HG02759 (cell line): ENCODE measurements around the gene TMEM38B.
"Not testable (repeated sequence)": the region's sequence is repeated elsewhere in the genome, so short reads cannot be mapped to it uniquely, and the experiment has no call there.

Experiments used
- ATAC-seq: cut with Tn5 transposase; IDR thresholded peaks from one replicate; pipeline ENCODE4 v1.9.1; 2021; ENCODE audit warnings: mild to moderate bottlenecking, moderate library complexity; ENCODE audit not compliant: unreplicated experiment

Gene TMEM38B

DNA sequence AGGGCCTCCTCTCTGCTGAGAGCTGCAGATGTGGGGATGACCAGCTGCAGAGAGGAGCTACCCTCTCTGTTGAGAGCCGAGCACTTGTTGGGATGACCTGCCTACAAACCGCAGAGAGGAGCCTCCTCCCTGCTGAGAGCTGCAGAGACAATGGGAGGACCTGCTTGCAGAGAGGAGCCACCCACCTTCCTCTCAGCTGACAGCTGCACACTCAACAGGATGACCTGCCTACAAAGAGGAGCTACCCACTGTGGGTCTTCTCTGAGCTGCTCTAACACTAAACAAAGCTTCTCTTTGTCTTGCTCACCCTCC is 19.6 kb downstream of the TMEM38B start:
- ATAC-seq, result no peak

DNA sequence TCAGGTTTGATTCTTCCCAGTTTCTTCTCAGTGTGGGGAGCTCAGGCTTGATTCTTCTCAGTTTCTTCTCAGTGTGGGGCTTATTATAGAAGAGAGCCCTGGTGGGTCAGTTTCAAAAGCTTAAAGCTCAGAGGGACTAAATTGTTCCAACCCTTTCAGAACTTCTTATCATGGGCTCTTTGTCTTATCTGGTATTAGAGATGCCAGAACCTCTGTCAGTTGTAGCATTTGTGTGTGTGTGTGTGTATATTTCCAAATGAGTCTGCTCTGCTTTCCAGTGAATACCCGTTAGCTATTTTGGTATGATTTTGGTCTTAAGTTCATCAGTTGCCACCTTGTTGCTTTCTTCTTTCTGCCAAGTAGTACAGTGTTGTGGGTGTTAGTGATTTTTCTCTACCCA is 21.8 kb downstream of the TMEM38B start:
- no peak for ATAC-seq

DNA sequence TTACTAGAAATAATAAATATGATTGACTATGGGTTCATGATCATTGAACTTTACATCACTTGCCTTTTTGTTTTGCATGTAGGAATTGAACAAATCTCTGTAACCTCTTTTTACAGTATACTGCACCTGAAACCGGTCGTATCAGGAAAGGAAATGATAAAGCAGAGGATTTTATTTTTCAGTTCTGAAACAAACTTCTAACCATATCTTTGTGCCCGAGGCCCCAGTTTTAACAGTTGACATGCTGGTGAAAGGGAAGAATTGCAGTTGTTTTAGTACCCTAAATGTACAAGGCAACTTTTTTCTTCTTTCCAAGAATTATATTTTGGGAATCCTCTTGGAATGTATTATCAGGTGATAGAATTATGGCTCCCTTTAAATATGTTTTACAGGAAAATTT is 27.8 kb downstream of the TMEM38B start:
- ATAC-seq, result no peak

DNA sequence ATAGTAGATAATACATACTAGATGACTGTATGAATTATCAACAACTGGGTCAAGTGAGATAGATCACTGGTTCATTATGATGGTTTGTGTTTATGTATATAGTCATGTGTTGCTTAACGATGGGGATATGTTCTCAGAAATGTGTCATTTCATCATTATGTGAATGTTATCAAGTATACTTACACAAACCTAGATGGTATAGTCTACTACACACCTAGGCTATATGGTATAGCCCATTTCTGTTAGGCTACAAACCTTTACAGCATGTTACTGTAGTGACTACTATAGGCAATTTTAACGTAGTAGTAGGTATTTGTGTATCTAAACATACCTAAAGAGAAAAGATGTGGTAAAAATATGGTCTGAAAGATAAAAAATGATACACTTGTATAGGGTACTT is 31.0 kb downstream of the TMEM38B start:
- ATAC-seq, result no peak

- not testable (repeated sequence) for ATAC-seq
Observed at GRCh38 chr9:105728230-105728629, 33.9 kb downstream of the TMEM38B start.

DNA sequence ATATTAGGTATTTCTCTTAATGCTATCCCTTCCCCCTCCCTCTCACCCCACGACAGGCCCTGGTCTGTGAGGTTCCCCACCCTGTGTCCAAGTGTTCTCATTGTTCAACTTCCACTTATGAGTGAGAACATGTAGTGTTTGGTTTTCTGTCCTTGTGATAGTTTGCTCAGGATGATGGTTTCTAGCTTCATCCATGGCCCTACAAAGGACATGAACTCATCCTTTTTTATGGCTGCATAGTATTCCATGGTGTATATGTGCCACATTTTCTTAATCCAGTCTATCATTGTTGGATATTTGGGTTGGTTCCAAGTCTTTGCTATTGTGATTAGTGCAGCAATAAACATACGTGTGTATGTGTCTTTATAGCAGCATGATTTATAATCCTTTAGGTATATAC is 37.1 kb downstream of the TMEM38B start:
- not testable (repeated sequence) for ATAC-seq

DNA sequence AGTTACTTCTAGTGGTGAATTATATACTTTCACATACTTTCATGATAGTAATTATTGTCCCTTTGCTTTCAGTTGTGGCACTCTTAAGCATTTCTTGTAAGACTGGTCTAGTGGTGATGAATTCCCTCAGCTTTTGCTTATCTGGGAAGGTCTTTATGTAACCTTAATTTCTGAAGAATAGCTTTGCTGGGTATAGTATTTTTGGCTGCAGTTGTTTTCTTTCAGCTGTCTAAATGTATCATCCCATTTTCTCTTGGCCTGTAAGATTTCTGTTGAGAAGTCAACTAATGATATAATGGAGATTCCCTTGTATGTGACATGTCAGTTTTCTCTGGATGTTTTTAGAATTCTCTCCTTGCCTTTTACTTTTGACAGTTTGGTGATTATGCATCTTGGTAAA is 41.0 kb downstream of the TMEM38B start:
- no peak for ATAC-seq

DNA sequence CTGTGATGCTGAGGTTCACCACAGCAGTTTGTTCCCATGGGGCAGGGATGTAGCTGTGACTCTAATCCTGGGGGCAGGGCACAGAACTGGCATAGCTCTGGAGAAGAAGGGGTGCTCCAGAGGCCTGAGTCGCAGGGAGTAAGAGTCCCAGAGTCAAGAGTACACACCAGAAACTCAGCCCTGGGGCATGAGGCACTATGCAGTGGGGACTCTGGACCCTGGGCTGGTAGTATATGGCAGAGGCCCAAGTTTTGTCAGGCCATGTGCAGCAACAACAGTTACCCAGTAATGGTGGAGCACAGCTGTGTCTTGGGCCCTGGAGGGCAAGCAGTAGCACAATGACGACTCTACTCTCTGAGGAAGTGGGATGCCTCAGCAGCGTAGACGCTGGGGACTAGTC is 42.9 kb downstream of the TMEM38B start:
- no peak for ATAC-seq

- no peak for ATAC-seq
Observed at GRCh38 chr9:105742088-105742487, 47.7 kb downstream of the TMEM38B start.

GRCh38 chr9:105747325-105747724 is 53.0 kb downstream of the TMEM38B start:
- not testable (repeated sequence) for ATAC-seq

GRCh38 chr9:105751761-105752160 is 57.4 kb downstream of the TMEM38B start:
- no peak for ATAC-seq

DNA sequence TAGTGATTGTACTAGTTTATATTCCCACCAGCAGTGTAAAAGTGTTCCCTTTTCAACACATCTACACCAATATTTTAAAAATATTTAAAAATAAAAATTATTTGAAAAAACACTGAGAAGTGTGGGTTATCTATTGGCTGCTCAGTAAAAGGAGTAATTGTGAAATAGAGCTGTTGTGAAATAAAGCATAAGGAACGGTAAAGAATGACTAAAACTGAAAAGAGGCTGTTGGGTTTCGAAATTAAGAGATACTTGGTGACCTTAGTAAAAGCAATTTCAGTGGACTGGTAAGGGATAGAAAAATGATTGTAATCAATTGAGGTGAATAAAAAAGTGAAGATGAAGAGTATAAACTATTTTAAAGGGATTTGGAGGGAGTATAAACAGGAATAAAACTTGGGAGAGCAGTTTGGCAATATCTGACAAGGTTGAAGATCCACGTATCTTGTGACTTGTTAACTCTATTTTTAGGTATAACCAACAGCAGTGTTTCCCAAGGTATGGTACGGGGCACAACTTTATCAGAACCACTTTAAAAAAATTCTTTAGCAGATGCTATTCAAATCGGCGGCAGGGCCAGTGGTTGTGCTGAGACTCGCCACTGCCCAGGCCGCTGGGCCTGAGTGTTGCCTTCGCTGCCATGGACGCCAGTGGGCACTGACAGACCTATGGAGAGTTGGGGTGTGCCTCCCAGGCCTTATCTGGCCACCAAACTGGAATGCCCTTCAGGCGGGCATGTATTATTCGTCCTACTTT is 63.3 kb downstream of the TMEM38B start:
- no peak for ATAC-seq

GRCh38 chr9:105760053-105760452 is 65.7 kb downstream of the TMEM38B start:
- ATAC-seq, result no peak

- ATAC-seq, result not testable (repeated sequence)
Observed at GRCh38 chr9:105782561-105783494, 88.5 kb downstream of the TMEM38B start.

DNA sequence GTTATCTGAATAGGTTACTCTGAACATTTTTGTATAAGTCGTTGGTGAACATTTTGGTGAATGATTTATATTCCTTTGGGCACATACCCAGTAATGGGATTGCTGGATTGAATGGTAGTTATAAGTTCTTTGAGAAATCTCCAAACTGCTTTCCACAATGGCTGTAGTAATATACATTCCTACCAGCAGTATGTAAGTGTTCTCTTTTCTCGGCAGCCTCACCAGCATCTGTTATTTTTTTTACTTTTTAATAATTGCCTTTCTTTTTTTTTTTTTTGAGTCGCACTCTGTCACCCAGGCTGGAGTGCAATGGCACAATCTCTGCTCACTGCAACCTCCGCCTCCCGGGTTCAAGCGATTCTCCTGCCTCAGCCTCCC is 89.1 kb downstream of the TMEM38B start:
- ATAC-seq, result not testable (repeated sequence)

GRCh38 chr9:105786796-105787195 is 92.5 kb downstream of the TMEM38B start:
- not testable (repeated sequence) for ATAC-seq

DNA sequence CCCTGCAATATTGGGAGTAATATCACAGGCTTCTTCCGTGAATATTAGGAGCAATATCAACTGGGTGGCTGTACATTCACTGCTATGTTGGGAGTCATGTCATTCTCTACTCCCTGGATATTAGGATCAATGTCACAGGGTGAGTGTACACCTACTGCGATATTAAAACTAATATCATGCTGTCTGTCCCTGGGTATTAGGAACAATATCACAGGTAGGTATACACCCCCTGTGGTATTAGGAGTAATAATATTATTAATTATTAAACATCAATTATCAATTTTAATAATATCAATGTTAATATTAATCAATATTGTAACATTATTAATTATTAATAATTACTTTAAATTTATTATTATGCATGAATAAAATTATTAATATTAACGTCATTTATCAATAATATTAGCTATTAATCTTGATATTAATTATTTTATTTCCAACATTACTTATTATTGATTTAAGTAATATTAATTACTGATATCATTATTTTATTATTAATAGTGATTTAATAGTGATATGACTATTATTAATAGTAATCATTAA is 121.9 kb downstream of the TMEM38B start:
- ATAC-seq, result no peak

- no peak for ATAC-seq
Observed at GRCh38 chr9:105816981-105817380, 122.6 kb downstream of the TMEM38B start.

GRCh38 chr9:105818903-105819302 is 124.6 kb downstream of the TMEM38B start:
- no peak for ATAC-seq

GRCh38 chr9:105822814-105823213 is 128.5 kb downstream of the TMEM38B start:
- no peak for ATAC-seq
